Measurements from ENCODE around the gene DLG2. TPM values are rescaled to one million over a fixed set of nuclear protein-coding genes. Genes with fewer than 3 reads are reported as not detected.
"Not testable (repeated sequence)": the region's sequence is repeated elsewhere in the genome, so short reads cannot be mapped to it uniquely, and the experiment has no call there.

DLG2 gene
- total RNA-seq, 1 donor from 2014 or later = 0.26 TPM

DNA sequence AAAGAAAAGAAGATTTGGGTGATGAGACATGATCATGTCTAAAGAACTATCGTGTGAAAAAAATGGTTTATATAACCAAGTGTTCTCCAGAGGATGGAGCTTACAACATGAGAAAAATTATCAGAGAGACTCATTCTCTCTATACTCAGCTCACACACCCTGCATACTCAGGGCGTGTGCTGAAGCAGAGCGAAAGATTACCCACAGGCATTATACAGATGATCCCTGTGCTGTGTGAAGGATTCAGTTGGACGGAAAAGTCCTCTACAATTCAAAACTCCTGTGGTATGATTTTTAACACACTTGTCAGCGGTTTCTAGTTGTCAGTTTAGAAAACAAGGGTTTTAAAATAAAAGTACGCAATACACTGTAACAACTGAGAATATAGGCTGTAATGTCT lies 267.3 kb downstream of the DLG2 start:
- no peak for FAIRE-seq
- no peak for DNase-seq (ENCODE audit: low read depth)
- Histone ChIP-seq H3K36me3 (ENCODE audit: control insufficient read depth, insufficient read depth, low read length) (no peaks in the 10 kb centered on the region), H3K4me3 (ENCODE audit: low read depth, low read length) (no peak overlapping the region), H3K27me3 (ENCODE audit: control insufficient read depth, insufficient read depth, low read length) (no peaks in the 10 kb centered on the region)
- TF ChIP-seq, protein P1, sequence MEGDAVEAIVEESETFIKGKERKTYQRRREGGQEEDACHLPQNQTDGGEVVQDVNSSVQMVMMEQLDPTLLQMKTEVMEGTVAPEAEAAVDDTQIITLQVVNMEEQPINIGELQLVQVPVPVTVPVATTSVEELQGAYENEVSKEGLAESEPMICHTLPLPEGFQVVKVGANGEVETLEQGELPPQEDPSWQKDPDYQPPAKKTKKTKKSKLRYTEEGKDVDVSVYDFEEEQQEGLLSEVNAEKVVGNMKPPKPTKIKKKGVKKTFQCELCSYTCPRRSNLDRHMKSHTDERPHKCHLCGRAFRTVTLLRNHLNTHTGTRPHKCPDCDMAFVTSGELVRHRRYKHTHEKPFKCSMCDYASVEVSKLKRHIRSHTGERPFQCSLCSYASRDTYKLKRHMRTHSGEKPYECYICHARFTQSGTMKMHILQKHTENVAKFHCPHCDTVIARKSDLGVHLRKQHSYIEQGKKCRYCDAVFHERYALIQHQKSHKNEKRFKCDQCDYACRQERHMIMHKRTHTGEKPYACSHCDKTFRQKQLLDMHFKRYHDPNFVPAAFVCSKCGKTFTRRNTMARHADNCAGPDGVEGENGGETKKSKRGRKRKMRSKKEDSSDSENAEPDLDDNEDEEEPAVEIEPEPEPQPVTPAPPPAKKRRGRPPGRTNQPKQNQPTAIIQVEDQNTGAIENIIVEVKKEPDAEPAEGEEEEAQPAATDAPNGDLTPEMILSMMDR (IDR thresholded peaks at IDR 0.05; ENCODE audit: insufficient read depth, low read length, severe bottlenecking) = no peak

DNA sequence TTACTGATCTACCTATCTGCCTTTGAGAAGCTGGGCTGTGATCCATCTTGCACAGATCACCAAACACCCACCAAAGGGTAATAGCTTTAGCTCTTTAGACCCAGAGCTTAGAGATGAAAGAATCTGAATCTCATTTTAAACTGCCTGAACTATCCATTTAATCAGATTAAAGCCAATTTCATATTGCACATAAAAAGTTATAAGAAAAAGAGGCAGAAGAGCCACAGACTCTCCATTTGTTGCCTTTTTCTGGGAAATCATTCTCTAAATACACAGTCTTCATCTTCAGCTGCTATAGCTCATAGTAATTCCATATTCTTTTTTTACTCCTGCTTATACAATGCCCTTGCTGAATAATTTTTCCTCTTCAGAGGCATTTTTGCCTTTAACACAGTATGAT lies 271.2 kb downstream of the DLG2 start:
- DNase-seq (ENCODE audit: low read depth) (no peak), FAIRE-seq (no peak)
- H3K27me3 ChIP-seq (ENCODE audit: control insufficient read depth, insufficient read depth, low read length) = no peaks in the 10 kb centered on the region

DNA sequence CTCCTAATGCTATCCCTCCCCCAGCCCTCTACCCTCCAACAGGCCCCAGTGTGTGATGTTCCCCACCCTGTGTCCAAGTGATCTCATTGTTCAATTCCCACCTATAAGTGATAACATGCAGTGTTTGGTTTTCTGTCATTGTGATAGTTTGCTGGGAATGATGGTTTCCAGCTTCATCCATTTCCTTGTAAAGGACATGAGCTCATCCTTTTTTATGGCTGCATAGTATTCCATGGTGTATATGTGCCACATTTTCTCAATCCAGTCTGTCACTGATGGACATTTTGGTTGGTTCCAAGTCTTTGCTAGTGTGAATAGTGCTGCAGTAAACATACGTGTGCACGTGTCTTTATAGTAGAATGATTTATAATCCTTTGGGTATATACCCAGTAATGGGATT lies 277.6 kb downstream of the DLG2 start:
- not testable (repeated sequence) for FAIRE-seq

More for the DNA sequence above, 271.2 kb downstream of the DLG2 start:
- TF ChIP-seq, protein P1 (IDR thresholded peaks at IDR 0.05; ENCODE audit: insufficient read depth, low read length, severe bottlenecking) = no peak
- H3K4me3 ChIP-seq (ENCODE audit: low read depth, low read length) = no peak overlapping the region
- H3K36me3 ChIP-seq (ENCODE audit: control insufficient read depth, insufficient read depth, low read length) = no peaks in the 10 kb centered on the region

DNA sequence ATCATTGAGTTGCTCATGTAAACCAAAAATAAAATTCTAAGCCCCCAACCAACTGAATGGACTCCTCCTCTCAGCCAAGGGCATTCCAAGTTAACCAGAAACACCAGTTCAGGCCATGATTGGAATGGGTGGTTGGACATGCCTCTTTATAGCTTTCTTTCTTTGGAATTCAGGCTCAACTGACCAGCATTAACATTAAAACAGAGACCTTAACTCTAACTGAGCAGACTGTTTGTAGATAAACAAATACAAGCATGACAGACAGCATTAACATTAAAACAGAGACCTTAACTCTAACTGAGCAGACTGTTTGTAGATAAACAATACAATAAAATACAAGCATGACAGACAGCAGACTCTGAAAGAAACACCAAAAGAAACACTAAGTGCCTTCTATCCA lies 278.2 kb downstream of the DLG2 start:
- Histone ChIP-seq H3K27me3 (ENCODE audit: control insufficient read depth, insufficient read depth, low read length) (no peaks in the 10 kb centered on the region), H3K36me3 (ENCODE audit: control insufficient read depth, insufficient read depth, low read length) (no peaks in the 10 kb centered on the region)
- no peak for DNase-seq (ENCODE audit: low read depth)

More for the DNA sequence above, 277.6 kb downstream of the DLG2 start:
- not testable (repeated sequence) for H3K27me3 ChIP-seq (ENCODE audit: control insufficient read depth, insufficient read depth, low read length); H3K4me3 ChIP-seq (ENCODE audit: low read depth, low read length); DNase-seq (ENCODE audit: low read depth); H3K36me3 ChIP-seq (ENCODE audit: control insufficient read depth, insufficient read depth, low read length)

DNA sequence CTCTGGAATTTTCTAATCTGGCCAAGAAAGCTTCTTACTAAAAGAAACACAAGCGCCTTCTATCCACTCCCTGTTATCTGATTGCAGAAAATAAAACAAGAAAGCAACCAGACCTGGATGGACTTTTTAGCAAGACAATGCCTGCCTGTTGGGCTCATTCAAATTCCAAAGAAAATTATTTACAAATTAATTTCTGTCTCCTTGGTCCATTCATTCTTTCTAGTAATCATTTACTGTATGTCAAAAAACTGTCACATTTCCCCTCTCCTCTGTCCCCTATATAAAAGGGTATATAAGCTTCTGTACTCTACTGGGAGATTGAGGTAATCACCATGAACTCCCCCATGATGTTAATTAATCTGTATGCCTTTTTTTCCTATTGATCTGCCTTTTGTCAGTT lies 279.9 kb downstream of the DLG2 start:
- TF ChIP-seq, protein P1 (IDR thresholded peaks at IDR 0.05; ENCODE audit: insufficient read depth, low read length, severe bottlenecking) = no peak
- FAIRE-seq (no peak), DNase-seq (ENCODE audit: low read depth) (no peak)
- Histone ChIP-seq H3K4me3 (ENCODE audit: low read depth, low read length) (no peak overlapping the region), H3K36me3 (ENCODE audit: control insufficient read depth, insufficient read depth, low read length) (no peaks in the 10 kb centered on the region), H3K27me3 (ENCODE audit: control insufficient read depth, insufficient read depth, low read length) (no peaks in the 10 kb centered on the region)

More for the DNA sequence above, 278.2 kb downstream of the DLG2 start:
- TF ChIP-seq, protein P1 (IDR thresholded peaks at IDR 0.05; ENCODE audit: insufficient read depth, low read length, severe bottlenecking) = no peak
- no peak for FAIRE-seq
- no peak overlapping the region for H3K4me3 ChIP-seq (ENCODE audit: low read depth, low read length)

DNA sequence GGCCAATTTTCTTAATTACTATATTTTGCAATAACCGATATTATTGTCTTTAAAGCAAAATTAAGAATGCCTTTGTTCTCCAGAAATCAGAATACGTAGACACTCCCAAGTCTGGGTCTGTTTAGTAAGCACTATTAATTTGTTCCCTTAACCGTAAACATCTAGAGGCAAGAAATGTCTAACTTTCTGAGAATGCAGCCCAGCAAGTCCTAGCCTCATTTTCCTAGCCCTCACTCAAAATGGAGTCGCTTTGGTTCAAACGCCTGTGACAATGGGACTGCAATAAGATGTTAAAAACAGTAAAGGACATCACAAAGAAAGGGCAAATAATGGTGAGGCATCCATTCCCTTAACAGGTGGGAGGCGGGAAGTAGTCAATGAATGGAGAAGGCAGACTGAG lies 280.7 kb downstream of the DLG2 start:
- no peak for FAIRE-seq

DNA sequence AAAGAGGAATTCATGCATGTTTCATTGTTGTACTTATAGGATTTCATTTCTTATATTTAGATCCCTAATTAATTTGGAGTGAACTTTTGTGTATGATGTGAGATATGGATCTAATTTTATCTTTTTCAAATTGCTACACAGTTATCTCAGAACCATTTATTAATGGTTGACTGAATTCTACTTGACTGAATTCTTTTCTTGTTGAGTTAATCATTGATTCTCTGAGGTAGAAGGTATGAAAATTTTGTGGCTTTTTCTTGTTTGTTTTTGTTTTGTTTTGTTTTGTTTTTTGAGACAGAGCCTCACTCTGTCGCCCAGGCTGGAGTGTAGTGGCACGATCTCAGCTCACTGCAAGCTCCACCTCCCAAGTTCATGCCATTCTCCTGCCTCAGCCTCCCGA lies 286.3 kb downstream of the DLG2 start:
- not testable (repeated sequence) for DNase-seq (ENCODE audit: low read depth); H3K36me3 ChIP-seq (ENCODE audit: control insufficient read depth, insufficient read depth, low read length); FAIRE-seq

More for the DNA sequence above, 280.7 kb downstream of the DLG2 start:
- DNase-seq (ENCODE audit: low read depth) = no peak
- TF ChIP-seq, protein P1 (IDR thresholded peaks at IDR 0.05; ENCODE audit: insufficient read depth, low read length, severe bottlenecking) = no peak
- Histone ChIP-seq H3K4me3 (ENCODE audit: low read depth, low read length) (no peak overlapping the region), H3K27me3 (ENCODE audit: control insufficient read depth, insufficient read depth, low read length) (no peaks in the 10 kb centered on the region), H3K36me3 (ENCODE audit: control insufficient read depth, insufficient read depth, low read length) (no peaks in the 10 kb centered on the region)

More for the DNA sequence above, 286.3 kb downstream of the DLG2 start:
- H3K4me3 ChIP-seq (ENCODE audit: low read depth, low read length); H3K27me3 ChIP-seq (ENCODE audit: control insufficient read depth, insufficient read depth, low read length): not testable (repeated sequence)

Data from bronchial epithelial cell (primary cell).